Measurements from ENCODE around the gene CCM2.

GRCh38 chr7:44974549-44974948, 25.5 kb upstream of the CCM2 start:
- TF ChIP-seq CTCF (conservative IDR thresholded peaks at IDR 0.05 in 1 of 2, IDR thresholded peaks at IDR 0.05 in 1 of 2; ENCODE audit: extremely low read depth in 1 of 2, insufficient read depth in 1 of 2, low read depth in 1 of 2, low read length in 2 of 2): no peak
- no peak for TF ChIP-seq EZH2 (IDR thresholded peaks at IDR 0.05; ENCODE audit: borderline replicate concordance, low read length)

All from mammary epithelial cell (primary cell).